GM12891 (cell line): ENCODE data around the gene RNF220.

Experiments
- DNase-seq: peaks from one replicate; pipeline ENCODE4 v3.0.0; 2011; ENCODE audit warnings: low spot score; ENCODE audit not compliant: insufficient read length
- FAIRE-seq: peaks from 2 replicates; lab custom pipeline; 2011; peaks lifted over from hg19 to GRCh38; lab: Jason Lieb, UNC
- PAX5 ChIP-seq: IDR thresholded peaks from 2 replicates; pipeline ENCODE4 v1.6.1; 2011; ENCODE audit warnings: low read length, moderate library complexity, mild to moderate bottlenecking; ENCODE audit not compliant: insufficient read depth, severe bottlenecking
- POLR2A ChIP-seq: IDR thresholded peaks from 2 replicates; pipeline ENCODE4 v1.6.1; 2011; ENCODE audit warnings: low read depth, low read length, control low read depth
- POLR2AphosphoS5 ChIP-seq: IDR thresholded peaks from 2 replicates; pipeline ENCODE4 v1.6.1; 2011; ENCODE audit warnings: low read depth, low read length, control low read depth
- POU2F2 ChIP-seq: IDR thresholded peaks from 2 replicates; pipeline ENCODE4 v1.6.1; 2011; ENCODE audit warnings: low read depth, mild to moderate bottlenecking, control low read depth, low read length, moderate library complexity
- SPI1 ChIP-seq: IDR thresholded peaks from 2 replicates; pipeline ENCODE4 v1.6.1; 2011; ENCODE audit warnings: low read depth, low read length, control low read depth
- TAF1 ChIP-seq: IDR thresholded peaks from 2 replicates; pipeline ENCODE4 v1.6.1; 2011; ENCODE audit warnings: low read depth, low read length, control low read depth

The RNF220 gene

DNA sequence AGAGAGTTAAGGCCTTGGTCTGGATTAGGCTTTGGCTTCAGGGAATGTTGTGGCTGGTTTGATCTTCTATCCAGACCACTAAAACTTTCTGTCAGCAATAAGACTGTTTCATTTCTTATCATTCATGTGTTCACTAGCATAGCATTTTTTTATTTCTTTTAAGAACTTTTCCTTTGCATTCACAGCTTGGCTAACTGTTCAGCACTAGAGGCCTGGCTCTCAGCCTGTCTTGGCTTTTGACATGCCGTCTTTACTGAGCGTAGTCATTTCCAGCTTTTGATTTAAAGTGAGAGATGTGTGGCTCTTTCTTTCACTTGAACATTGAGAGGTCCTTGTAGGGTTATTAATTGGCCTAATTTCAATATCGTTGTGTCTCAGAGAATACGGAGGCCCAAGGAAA lies 62.5 kb downstream of the RNF220 start:
- DNase-seq, result no peak
- TF ChIP-seq POLR2A, result no peak
- TF ChIP-seq POU2F2, result no peak
- no peak for TF ChIP-seq TAF1
- no peak for TF ChIP-seq PAX5
- no peak for TF ChIP-seq SPI1
- TF ChIP-seq POLR2AphosphoS5, result no peak
- no peak for FAIRE-seq

- TF ChIP-seq SPI1, result peak; percentile 11; the same call in 1 of the 2 replicates
- no peak for TF ChIP-seq POLR2A
- DNase-seq (no peak), FAIRE-seq (no peak)
Measured at GRCh38 chr1:44471911-44472453, 66.9 kb downstream of the RNF220 start.

DNA sequence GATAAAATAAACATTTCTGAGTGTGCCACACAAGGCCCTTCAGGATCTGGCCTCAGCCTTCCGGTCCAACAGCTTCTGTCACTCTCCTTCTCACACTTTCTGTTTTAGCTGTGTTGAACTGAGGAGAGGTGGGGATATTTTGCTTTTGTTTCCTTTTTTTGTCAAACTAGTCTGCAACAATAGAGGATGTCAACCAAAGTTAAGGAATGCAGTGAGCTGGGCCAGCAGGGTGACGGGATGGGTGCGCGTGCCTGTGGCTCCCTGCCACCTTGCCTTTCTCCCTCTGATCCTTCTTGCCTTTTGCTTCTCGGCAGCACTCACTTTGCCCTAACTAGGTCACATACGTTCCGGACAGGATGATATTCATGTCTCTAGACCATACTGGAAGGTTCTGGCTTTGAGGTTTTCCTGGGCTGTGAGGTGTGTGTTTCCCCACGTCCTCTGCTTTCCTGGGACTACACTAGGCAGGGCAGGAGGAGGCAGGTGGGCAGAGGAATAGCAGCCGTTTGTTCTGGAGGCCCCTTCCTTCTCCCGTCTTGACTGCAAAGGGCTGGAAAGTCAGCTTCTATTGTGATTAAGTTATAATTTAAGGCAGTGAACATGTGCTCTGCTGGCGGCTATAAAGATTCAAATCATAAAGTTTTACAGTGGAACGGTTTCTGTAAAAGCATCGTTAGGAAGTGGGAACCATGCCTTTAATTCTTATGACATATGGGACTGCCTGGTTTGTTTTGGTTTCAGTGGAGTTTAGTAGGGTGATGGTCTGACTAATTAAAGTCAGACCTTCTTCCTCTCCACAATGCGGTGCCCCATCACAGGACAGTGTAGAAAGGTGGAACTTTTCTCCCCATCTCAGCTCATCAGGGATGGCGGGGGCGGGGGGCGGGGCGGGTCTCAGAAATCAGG lies 67.8 kb downstream of the RNF220 start:
- no peak for FAIRE-seq
- no peak for DNase-seq
- no peak for TF ChIP-seq SPI1
- no peak for TF ChIP-seq POU2F2
- TF ChIP-seq POLR2AphosphoS5, result no peak
- no peak for TF ChIP-seq POLR2A
- no peak for TF ChIP-seq PAX5
- no peak for TF ChIP-seq TAF1

DNA sequence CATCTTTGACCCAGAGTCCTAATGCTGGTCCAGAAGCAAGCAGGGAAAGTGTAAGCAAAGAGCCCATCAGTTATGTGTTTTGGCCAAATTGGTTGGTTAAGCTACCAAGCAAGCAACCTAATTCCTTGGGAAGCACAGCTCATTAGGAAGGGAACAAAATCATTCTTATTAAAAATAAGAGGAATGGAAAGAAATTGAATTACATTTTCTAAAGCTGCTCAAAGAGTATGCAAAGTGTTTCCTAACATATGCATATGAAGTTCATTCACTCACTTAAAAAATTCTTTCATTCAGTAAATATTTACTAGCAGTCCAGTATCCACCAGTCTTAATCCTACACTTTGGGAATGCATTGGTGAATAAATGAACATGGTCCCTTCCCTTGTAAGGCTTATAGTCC lies 71.8 kb downstream of the RNF220 start:
- FAIRE-seq (no peak), DNase-seq (no peak)
- TF ChIP-seq PAX5 (no peak), POLR2A (no peak), SPI1 (no peak), POU2F2 (no peak), POLR2AphosphoS5 (no peak), TAF1 (no peak)

DNA sequence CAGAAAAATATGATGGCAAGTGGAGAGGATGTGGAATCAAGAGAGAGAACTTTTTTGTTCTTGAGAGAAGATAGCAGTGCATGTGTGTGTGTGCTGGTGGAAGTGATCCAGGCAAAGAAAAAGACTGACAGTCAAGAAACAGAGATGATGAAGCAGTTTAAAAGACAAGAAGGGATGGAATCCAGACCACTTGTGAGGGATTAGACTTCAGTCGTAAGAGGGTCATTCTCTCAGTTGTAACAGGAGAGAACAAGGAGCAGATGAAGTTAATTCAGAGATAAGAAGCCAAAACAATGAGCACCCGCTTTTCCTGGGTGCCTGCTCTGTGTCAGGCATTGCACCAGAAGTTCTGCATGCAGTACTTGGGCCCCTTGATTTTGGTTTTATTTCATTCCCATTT lies 76.6 kb downstream of the RNF220 start:
- TF ChIP-seq PAX5 (no peak), TAF1 (no peak), POLR2A (no peak), POLR2AphosphoS5 (no peak), SPI1 (no peak), POU2F2 (no peak)
- DNase-seq (no peak), FAIRE-seq (no peak)

- DNase-seq, result no peak
- FAIRE-seq, result no peak
- TF ChIP-seq SPI1 (no peak), TAF1 (no peak), PAX5 (no peak), POU2F2 (no peak), POLR2AphosphoS5 (no peak)
Measured at GRCh38 chr1:44483089-44483874, 78.2 kb downstream of the RNF220 start.

- no peak for DNase-seq
- FAIRE-seq, result no peak
- TF ChIP-seq PAX5 (no peak), POU2F2 (no peak), POLR2AphosphoS5 (no peak), TAF1 (no peak), POLR2A (no peak), SPI1 (no peak)
Measured at GRCh38 chr1:44484155-44484688, 79.2 kb downstream of the RNF220 start.

DNA sequence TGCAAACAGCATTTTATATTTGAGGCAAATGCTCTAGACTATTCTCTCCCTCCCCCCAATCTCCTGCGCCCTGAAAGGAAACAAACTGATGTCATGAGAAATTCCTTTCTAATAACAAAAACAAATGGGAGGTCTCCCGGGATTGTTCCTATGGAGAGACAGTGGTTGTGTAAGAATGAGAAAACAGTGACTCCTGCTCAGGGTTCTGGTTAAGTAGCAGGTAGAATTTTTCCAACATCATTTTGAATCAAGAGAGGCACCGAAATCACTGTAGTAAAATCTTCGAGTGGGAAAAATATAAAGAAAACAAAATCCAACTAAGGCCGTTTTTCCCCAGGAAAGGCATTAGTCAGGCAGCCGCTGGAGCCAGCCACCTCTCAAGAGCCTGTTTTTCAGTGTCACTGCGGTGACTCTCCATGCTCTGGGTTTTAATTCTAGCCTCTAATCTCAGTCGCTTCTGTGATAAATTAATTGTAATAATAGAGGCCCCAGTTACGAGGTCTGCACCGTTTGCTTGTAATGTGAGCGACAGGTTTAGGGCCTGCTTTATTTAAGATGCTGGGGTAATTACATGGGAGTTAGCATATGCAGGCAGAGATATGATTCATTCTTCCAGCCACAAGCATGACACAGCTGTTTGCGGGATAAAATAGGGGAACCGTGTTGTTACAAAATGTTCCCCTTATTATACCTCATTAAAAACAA lies 80.3 kb downstream of the RNF220 start:
- FAIRE-seq (no peak), DNase-seq (no peak)
- no peak for TF ChIP-seq TAF1
- peak; percentile 64 for TF ChIP-seq SPI1

DNA sequence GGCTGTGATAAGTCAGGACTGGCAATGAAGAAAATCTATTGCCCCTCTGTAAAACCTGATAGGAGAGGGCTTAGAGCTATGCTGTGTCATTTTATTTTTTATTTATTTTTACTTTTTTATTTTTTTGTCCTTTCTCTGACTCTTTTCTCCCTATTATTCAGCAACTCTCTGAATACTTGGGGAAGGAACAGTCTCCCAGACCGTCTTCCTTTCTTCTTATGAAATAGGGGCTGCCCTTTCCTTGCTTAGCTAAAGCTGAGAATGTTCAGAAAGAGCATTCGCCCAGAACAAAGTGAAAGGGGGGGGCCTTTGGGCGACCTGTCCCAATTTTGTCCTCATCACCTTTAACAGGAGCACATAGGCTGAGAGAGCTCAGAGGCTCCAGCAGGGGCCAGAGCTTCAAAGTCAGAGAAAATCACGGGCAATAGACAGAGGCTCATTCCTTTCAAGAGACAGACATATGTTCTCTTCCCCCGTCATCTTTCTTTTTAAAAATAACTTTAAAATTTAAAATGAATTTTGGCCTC lies 80.9 kb downstream of the RNF220 start:
- TF ChIP-seq SPI1 (no peak), POLR2AphosphoS5 (no peak), POU2F2 (no peak), TAF1 (no peak), PAX5 (no peak), POLR2A (no peak)
- DNase-seq (no peak), FAIRE-seq (no peak)
